GM21717 (cell line): ENCODE measurements around the gene FST.

Experiments
- ATAC-seq: cut with Tn5 transposase; IDR thresholded peaks from one replicate; pipeline ENCODE4 v1.9.1; 2021; ENCODE audit warnings: mild to moderate bottlenecking, moderate library complexity; ENCODE audit not compliant: unreplicated experiment

The FST gene

DNA sequence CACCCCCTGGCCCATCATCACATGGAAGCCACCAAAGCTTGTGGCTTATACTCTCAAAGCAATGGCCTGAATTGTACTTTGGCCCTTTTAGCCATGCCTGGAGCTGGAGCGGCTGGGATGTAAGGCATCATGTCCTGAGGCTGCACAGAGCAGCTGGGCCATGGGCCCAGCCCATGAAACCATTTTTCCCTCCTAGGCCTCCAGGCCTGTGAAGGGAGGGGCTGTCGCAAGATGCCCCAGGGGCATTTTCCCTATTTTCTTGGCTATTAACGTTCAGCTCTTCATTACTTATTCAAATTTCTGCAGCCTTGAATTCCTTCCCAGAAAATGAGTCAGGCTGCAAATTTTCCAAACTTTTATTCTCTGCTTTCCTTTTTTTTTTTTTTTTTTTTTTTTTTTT is 27.7 kb downstream of the FST start:
- ATAC-seq: no peak

GRCh38 chr5:53512539-53512938 is 32.1 kb downstream of the FST start:
- no peak for ATAC-seq

GRCh38 chr5:53515988-53516387 is 35.6 kb downstream of the FST start:
- no peak for ATAC-seq

GRCh38 chr5:53520813-53521212 is 40.4 kb downstream of the FST start:
- ATAC-seq: no peak
